Panc1 (cell line): ENCODE data around the gene MRPL42.

Experiments
- POLR2AphosphoS5 ChIP-seq: IDR thresholded peaks from 2 replicates; pipeline ENCODE4 v1.6.1; 2012; ENCODE audit warnings: mild to moderate bottlenecking, low read depth, low read length, moderate library complexity
- SIN3A ChIP-seq: IDR thresholded peaks from 2 replicates; pipeline ENCODE4 v1.6.1; 2012; ENCODE audit warnings: low read depth, mild to moderate bottlenecking, low read length, moderate library complexity, borderline replicate concordance; ENCODE audit not compliant: insufficient read depth
- TCF7L2 ChIP-seq: IDR thresholded peaks from 2 replicates; pipeline ENCODE4 v1.6.1; 2011; ENCODE audit warnings: mild to moderate bottlenecking, low read depth, low read length, inconsistent platforms
- TF ChIP-seq, protein P1 (sequence below): fragments of 450-650 bp; IDR thresholded peaks from 2 replicates; pipeline ENCODE4 v1.5.1; 2017; ENCODE audit warnings: mild to moderate bottlenecking
- TF ChIP-seq, protein P2 (sequence below), 2 experiments: IDR thresholded peaks; 2 replicates each; pipeline ENCODE4 v1.6.1; 2011 to 2012; ENCODE audit warnings: low read depth in 2 of 2, control low read depth in 1 of 2, low read length in 1 of 2, mild to moderate bottlenecking in 1 of 2, moderate library complexity in 1 of 2; ENCODE audit not compliant: insufficient read depth in 1 of 2

DNA sequence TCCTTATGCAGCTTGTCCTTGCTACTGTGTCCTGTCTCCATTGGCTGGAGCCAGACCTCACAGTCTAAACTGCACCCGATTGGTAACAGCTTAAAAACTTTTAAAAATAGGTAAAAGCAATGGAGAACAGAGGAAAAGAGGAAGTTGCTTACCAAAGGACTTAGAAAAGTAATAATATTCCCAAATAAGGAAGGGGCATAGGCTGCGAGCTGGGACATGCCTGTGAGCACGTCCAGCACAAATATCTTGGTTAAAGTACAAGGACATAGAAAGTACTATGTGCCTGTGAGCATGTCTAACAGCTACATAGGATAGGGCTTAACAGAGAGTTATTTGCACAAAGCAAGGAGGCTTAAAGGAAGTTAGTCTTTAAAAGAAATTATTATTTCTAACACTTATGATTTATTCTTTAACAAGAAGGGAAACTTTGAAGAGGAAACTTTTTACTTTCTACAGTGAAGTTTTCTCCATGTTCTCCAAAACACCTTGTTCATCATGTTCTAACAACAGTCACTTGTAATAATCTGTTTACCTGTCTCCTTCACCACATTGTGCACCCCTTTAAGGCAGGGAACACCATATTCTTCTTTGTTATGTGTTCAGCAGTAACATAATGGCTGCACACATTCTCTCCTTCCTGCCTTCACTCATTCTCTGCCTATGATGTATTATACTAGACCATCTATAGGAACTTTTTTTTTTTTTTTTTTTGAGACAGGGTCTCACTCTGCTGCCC, 15.7 kb upstream of the MRPL42 start:
- TF ChIP-seq, protein P1, sequence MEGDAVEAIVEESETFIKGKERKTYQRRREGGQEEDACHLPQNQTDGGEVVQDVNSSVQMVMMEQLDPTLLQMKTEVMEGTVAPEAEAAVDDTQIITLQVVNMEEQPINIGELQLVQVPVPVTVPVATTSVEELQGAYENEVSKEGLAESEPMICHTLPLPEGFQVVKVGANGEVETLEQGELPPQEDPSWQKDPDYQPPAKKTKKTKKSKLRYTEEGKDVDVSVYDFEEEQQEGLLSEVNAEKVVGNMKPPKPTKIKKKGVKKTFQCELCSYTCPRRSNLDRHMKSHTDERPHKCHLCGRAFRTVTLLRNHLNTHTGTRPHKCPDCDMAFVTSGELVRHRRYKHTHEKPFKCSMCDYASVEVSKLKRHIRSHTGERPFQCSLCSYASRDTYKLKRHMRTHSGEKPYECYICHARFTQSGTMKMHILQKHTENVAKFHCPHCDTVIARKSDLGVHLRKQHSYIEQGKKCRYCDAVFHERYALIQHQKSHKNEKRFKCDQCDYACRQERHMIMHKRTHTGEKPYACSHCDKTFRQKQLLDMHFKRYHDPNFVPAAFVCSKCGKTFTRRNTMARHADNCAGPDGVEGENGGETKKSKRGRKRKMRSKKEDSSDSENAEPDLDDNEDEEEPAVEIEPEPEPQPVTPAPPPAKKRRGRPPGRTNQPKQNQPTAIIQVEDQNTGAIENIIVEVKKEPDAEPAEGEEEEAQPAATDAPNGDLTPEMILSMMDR = no peak
- TF ChIP-seq, protein P2, sequence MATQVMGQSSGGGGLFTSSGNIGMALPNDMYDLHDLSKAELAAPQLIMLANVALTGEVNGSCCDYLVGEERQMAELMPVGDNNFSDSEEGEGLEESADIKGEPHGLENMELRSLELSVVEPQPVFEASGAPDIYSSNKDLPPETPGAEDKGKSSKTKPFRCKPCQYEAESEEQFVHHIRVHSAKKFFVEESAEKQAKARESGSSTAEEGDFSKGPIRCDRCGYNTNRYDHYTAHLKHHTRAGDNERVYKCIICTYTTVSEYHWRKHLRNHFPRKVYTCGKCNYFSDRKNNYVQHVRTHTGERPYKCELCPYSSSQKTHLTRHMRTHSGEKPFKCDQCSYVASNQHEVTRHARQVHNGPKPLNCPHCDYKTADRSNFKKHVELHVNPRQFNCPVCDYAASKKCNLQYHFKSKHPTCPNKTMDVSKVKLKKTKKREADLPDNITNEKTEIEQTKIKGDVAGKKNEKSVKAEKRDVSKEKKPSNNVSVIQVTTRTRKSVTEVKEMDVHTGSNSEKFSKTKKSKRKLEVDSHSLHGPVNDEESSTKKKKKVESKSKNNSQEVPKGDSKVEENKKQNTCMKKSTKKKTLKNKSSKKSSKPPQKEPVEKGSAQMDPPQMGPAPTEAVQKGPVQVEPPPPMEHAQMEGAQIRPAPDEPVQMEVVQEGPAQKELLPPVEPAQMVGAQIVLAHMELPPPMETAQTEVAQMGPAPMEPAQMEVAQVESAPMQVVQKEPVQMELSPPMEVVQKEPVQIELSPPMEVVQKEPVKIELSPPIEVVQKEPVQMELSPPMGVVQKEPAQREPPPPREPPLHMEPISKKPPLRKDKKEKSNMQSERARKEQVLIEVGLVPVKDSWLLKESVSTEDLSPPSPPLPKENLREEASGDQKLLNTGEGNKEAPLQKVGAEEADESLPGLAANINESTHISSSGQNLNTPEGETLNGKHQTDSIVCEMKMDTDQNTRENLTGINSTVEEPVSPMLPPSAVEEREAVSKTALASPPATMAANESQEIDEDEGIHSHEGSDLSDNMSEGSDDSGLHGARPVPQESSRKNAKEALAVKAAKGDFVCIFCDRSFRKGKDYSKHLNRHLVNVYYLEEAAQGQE (IDR thresholded peaks at IDR 0.05; ENCODE audit: insufficient read depth in 1 of 2, low read depth in 2 of 2, low read length in 1 of 2) = no peak
- no peak for TF ChIP-seq POLR2AphosphoS5
- TF ChIP-seq TCF7L2 = no peak
- no peak for TF ChIP-seq SIN3A
